GM19328 (cell line): ENCODE results near the gene NRXN3.
"Not testable (repeated sequence)": the region's sequence is repeated elsewhere in the genome, so short reads cannot be mapped to it uniquely, and the experiment has no call there.

ENCODE experiments used
- ATAC-seq: cut with Tn5 transposase; IDR thresholded peaks from one replicate; pipeline ENCODE4 v1.9.1; 2021; ENCODE audit warnings: mild to moderate bottlenecking, moderate library complexity; ENCODE audit not compliant: unreplicated experiment

The NRXN3 gene

GRCh38 chr14:78455896-78456435 is 285.8 kb downstream of the NRXN3 start:
- no peak for ATAC-seq

GRCh38 chr14:78469947-78470346 is 299.8 kb downstream of the NRXN3 start:
- ATAC-seq, result no peak

- no peak for ATAC-seq
Observed at GRCh38 chr14:78479127-78479780, 309.1 kb downstream of the NRXN3 start.

- ATAC-seq, result no peak
Observed at GRCh38 chr14:78484028-78484427, 313.9 kb downstream of the NRXN3 start.

- ATAC-seq, result no peak
Observed at GRCh38 chr14:78486081-78486480, 315.9 kb downstream of the NRXN3 start.

GRCh38 chr14:78486621-78487020 is 316.4 kb downstream of the NRXN3 start:
- no peak for ATAC-seq

GRCh38 chr14:78487573-78487972 is 317.4 kb downstream of the NRXN3 start:
- ATAC-seq, result not testable (repeated sequence)

GRCh38 chr14:78488938-78489337 is 318.8 kb downstream of the NRXN3 start:
- ATAC-seq, result no peak

- no peak for ATAC-seq
Observed at GRCh38 chr14:78491048-78491447, 320.9 kb downstream of the NRXN3 start.

GRCh38 chr14:78498062-78498595 is 328.0 kb downstream of the NRXN3 start:
- ATAC-seq, result no peak

GRCh38 chr14:78501909-78502308 is 331.7 kb downstream of the NRXN3 start:
- ATAC-seq, result no peak

- ATAC-seq, result no peak
Observed at GRCh38 chr14:78508023-78508422, 337.9 kb downstream of the NRXN3 start.

GRCh38 chr14:78509516-78509915 is 339.3 kb downstream of the NRXN3 start:
- no peak for ATAC-seq

- no peak for ATAC-seq
Observed at GRCh38 chr14:78512021-78512420, 341.8 kb downstream of the NRXN3 start.

GRCh38 chr14:78519863-78520262 is 349.7 kb downstream of the NRXN3 start:
- ATAC-seq, result no peak

- no peak for ATAC-seq
Observed at GRCh38 chr14:78524196-78524595, 354.0 kb downstream of the NRXN3 start.

GRCh38 chr14:78524766-78525165 is 354.6 kb downstream of the NRXN3 start:
- ATAC-seq, result no peak

GRCh38 chr14:78530078-78530477 is 359.9 kb downstream of the NRXN3 start:
- no peak for ATAC-seq

GRCh38 chr14:78534141-78534540 is 364.0 kb downstream of the NRXN3 start:
- no peak for ATAC-seq

GRCh38 chr14:78535041-78535440 is 364.9 kb downstream of the NRXN3 start:
- no peak for ATAC-seq

GRCh38 chr14:78541788-78542187 is 371.6 kb downstream of the NRXN3 start:
- ATAC-seq, result not testable (repeated sequence)

GRCh38 chr14:78543433-78543832 is 373.3 kb downstream of the NRXN3 start:
- no peak for ATAC-seq

GRCh38 chr14:78561074-78561473 is 390.9 kb downstream of the NRXN3 start:
- no peak for ATAC-seq
